ENCODE data around the gene HES4.
"Not testable (repeated sequence)": the region's sequence is repeated elsewhere in the genome, so short reads cannot be mapped to it uniquely, and the experiment has no call there.

HES4 gene

DNA sequence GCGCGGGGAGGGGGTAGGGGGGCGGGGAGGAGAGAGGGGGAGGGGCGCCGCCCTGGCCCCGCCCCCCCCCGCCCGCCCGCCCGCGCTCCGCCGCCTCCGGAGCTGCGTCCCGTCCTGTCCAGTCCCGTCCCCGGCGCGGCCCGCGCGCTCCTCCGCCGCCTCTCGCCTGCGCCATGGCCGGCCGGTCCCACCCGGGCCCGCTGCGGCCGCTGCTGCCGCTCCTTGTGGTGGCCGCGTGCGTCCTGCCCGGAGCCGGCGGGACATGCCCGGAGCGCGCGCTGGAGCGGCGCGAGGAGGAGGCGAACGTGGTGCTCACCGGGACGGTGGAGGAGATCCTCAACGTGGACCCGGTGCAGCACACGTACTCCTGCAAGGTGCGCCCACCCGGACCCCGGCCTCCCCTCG, 20.1 kb upstream of the HES4 start, which contains the start of gene AGRN:
AGRN (plus strand) TSS at position 121 of the 405 bp plus-strand sequence; CDS start at position 174, 53 bp downstream.
- Histone ChIP-seq H3K9ac (ENCODE audit: low read length) (no peak within 1 kb of the TSS), H3F3A (ENCODE audit: insufficient read depth, low read length) (no peaks in the 10 kb centered on the region), H2AFZ (ENCODE audit: low read length) (no peak within 1 kb of the TSS), H3K27me3 (replicated peaks; ENCODE audit: insufficient read depth, low read length) (peaks cover 48% of the 10 kb centered on the region), H3K79me2 (ENCODE audit: low read length) (no peaks in the 10 kb centered on the region), H3K4me3 (ENCODE audit: low read length) (peak within 1 kb of the TSS; percentile 36), H3K9me2 (replicated peaks; ENCODE audit: insufficient read depth, low read length) (no peaks in the 10 kb centered on the region), H3K36me3 (replicated peaks; ENCODE audit: insufficient read depth, low read length) (no peaks in the 10 kb centered on the region), H3K27ac (ENCODE audit: low read length) (no peak within 1 kb of the TSS), H3K4me1 (ENCODE audit: low read length) (no peaks in the 10 kb centered on the region), H4K20me1 (ENCODE audit: insufficient read depth, low read length) (no peaks in the 10 kb centered on the region), H3K4me2 (ENCODE audit: low read depth, low read length) (peak within 1 kb of the TSS; percentile 64; the same call in 1 of the 2 replicates), H3K9me3 (replicated peaks; ENCODE audit: insufficient read depth, low read length) (no peaks in the 10 kb centered on the region)
- peak; percentile 19 for DNase-seq
- no peak for TF ChIP-seq EZH2phosphoT487 (IDR thresholded peaks at IDR 0.05; ENCODE audit: low read length)
- TF ChIP-seq, protein P1, sequence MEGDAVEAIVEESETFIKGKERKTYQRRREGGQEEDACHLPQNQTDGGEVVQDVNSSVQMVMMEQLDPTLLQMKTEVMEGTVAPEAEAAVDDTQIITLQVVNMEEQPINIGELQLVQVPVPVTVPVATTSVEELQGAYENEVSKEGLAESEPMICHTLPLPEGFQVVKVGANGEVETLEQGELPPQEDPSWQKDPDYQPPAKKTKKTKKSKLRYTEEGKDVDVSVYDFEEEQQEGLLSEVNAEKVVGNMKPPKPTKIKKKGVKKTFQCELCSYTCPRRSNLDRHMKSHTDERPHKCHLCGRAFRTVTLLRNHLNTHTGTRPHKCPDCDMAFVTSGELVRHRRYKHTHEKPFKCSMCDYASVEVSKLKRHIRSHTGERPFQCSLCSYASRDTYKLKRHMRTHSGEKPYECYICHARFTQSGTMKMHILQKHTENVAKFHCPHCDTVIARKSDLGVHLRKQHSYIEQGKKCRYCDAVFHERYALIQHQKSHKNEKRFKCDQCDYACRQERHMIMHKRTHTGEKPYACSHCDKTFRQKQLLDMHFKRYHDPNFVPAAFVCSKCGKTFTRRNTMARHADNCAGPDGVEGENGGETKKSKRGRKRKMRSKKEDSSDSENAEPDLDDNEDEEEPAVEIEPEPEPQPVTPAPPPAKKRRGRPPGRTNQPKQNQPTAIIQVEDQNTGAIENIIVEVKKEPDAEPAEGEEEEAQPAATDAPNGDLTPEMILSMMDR (IDR thresholded peaks at IDR 0.05; ENCODE audit: low read length), result no peak
- no peak for TF ChIP-seq EZH2 (optimal IDR thresholded peaks at IDR 0.05; ENCODE audit: low read depth, low read length)

DNA sequence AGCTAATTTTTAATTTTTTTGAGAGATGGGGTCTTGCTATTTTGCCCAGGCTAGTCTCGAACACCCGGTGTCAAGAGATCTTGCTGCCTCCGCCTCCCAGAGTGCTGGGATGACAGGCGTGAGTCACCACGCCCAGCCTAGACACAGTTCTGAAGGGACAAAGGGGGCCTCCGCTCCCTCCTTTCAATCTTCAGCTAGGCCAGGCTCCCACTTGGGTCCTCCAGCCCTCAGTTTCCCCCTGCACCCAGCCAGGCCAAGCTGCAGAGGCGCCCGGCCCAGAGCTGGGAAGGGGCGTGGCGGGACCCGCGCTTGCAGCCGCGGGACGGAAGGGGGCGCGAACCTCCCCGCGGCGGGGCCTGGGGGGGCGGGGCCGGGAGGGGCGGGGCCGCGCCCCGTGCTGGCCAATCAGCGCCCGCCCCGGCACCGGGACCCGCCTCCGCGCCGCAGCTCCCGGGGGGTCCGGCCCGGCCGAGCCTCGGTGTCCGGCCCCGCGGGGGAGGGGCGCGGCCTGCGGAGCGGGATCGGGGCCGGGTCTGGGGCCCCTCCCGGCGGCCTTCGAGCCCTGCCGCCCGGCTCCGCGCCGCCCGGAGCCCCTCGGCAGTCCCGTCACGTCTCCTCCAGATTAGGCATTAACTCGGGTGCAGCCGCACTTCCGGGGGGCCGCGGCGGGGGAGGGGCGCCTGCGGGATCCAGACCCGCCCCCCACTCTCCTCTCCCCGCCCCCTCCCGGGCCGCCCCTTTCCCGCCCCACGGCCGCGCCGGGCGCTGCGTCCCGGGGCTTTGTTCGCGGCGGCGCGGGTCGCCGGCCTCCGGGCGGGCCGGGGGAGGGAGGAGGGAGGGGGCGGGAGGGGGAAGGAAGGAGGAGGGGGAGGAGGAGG, 19.5 kb upstream of the HES4 start:
- Histone ChIP-seq H3K9me3 (replicated peaks; ENCODE audit: insufficient read depth, low read length) (no peaks in the 10 kb centered on the region), H3K27me3 (replicated peaks; ENCODE audit: insufficient read depth, low read length) (peaks cover 42% of the 10 kb centered on the region), H2AFZ (ENCODE audit: low read length) (no peak overlapping the region), H3K9ac (ENCODE audit: low read length) (no peak overlapping the region), H3K4me1 (ENCODE audit: low read length) (no peaks in the 10 kb centered on the region), H3F3A (ENCODE audit: insufficient read depth, low read length) (no peaks in the 10 kb centered on the region), H3K36me3 (replicated peaks; ENCODE audit: insufficient read depth, low read length) (no peaks in the 10 kb centered on the region), H3K9me2 (replicated peaks; ENCODE audit: insufficient read depth, low read length) (no peaks in the 10 kb centered on the region), H4K20me1 (ENCODE audit: insufficient read depth, low read length) (no peaks in the 10 kb centered on the region), H3K27ac (ENCODE audit: low read length) (no peak overlapping the region), H3K4me3 (ENCODE audit: low read length) (peak overlapping the region; percentile 36), H3K4me2 (ENCODE audit: low read depth, low read length) (peak overlapping the region; percentile 64; the same call in 1 of the 2 replicates), H3K79me2 (ENCODE audit: low read length) (no peaks in the 10 kb centered on the region)
- DNase-seq, result peak; percentile 85
- no peak for TF ChIP-seq EZH2 (optimal IDR thresholded peaks at IDR 0.05; ENCODE audit: low read depth, low read length)
- TF ChIP-seq EZH2phosphoT487 (IDR thresholded peaks at IDR 0.05; ENCODE audit: low read length), result no peak
- TF ChIP-seq, protein P1 (IDR thresholded peaks at IDR 0.05; ENCODE audit: low read length), result peak; percentile 34

DNA sequence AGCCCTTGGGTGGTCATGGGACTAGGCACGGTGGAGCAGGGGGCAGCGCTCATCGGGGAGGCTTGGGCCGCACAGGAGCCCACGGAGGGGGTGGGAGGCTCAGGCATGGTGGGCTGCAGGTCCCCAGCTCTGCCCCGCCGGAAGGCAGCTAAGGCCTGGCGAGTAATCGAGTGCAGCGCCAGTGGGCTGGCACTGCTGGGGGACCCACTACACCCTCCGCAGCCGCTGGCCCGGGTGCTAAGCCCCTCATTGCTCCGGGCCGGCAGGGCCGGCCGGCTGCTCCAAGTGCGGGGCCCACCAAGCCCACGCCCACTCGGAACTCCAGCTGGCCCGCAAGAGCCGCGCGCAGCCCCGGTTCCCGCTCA, 18.4 kb upstream of the HES4 start:
- not testable (repeated sequence) for H3K27ac ChIP-seq (ENCODE audit: low read length); H3K9ac ChIP-seq (ENCODE audit: low read length); H3F3A ChIP-seq (ENCODE audit: insufficient read depth, low read length); H3K4me3 ChIP-seq (ENCODE audit: low read length); H3K79me2 ChIP-seq (ENCODE audit: low read length); H3K9me3 ChIP-seq (replicated peaks; ENCODE audit: insufficient read depth, low read length); H4K20me1 ChIP-seq (ENCODE audit: insufficient read depth, low read length); H3K4me2 ChIP-seq (ENCODE audit: low read depth, low read length); H2AFZ ChIP-seq (ENCODE audit: low read length); DNase-seq; H3K36me3 ChIP-seq (replicated peaks; ENCODE audit: insufficient read depth, low read length); H3K4me1 ChIP-seq (ENCODE audit: low read length); H3K9me2 ChIP-seq (replicated peaks; ENCODE audit: insufficient read depth, low read length)
- H3K27me3 ChIP-seq (replicated peaks; ENCODE audit: insufficient read depth, low read length), result peaks cover 31% of the 10 kb centered on the region

DNA sequence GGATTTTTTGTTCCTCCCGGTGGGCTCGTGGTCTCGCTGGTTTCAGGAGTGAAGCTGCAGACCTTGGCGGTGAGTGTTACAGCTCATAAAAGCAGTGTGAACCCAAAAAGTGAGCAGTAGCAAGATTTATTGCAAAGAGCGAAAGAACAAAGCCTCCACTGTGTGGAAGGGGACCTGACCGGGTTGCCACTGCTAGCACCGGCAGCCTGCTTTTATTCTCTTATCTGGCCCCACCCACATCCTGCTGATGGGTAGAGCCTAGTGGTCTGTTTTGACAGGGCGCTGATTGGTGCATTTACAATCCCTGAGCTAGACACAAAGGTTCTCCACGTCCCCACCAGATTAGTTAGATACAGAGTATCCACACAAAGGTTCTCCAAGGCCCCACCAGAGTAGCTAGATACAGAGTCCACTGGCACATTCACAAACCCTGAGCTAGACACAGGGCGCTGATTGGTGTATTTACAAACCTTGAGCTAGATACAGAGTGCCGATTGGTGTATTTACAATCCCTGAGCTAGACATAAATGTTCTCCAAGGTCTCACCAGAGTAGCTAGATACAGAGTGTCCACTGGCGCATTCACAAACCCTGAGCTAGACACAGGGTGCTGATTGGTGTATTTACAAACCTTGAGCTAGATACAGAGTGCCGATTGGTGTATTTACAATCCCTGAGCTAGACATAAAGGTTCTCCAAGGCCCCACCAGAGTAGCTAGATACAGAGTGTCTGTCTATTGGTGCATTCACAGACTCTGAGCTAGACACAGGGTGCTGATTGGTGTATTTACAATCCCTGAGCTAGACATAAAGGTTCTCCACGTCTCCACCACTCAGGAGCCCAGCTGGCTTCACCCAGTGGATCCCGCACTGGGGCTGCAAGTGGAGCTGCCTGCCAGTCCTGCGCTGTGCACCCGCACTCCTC, 17.8 kb upstream of the HES4 start:
- not testable (repeated sequence) for H3K9me3 ChIP-seq (replicated peaks; ENCODE audit: insufficient read depth, low read length); H4K20me1 ChIP-seq (ENCODE audit: insufficient read depth, low read length); H3K27ac ChIP-seq (ENCODE audit: low read length); H3K4me3 ChIP-seq (ENCODE audit: low read length); H3K79me2 ChIP-seq (ENCODE audit: low read length); H3K4me1 ChIP-seq (ENCODE audit: low read length); DNase-seq; H2AFZ ChIP-seq (ENCODE audit: low read length); H3K9ac ChIP-seq (ENCODE audit: low read length); H3K9me2 ChIP-seq (replicated peaks; ENCODE audit: insufficient read depth, low read length); H3F3A ChIP-seq (ENCODE audit: insufficient read depth, low read length); H3K36me3 ChIP-seq (replicated peaks; ENCODE audit: insufficient read depth, low read length); H3K4me2 ChIP-seq (ENCODE audit: low read depth, low read length)
- H3K27me3 ChIP-seq (replicated peaks; ENCODE audit: insufficient read depth, low read length), result peaks cover 27% of the 10 kb centered on the region

All from MM.1S (cell line).